Left forelimb (tissue), 1 donor: ENCODE measurements around the gene ALDH8A1.

Source experiments
- DNase-seq: peaks from one replicate; pipeline ENCODE4 v3.0.0-alpha.2; 2018; ENCODE audit warnings: low spot score

Gene ALDH8A1, protein sequence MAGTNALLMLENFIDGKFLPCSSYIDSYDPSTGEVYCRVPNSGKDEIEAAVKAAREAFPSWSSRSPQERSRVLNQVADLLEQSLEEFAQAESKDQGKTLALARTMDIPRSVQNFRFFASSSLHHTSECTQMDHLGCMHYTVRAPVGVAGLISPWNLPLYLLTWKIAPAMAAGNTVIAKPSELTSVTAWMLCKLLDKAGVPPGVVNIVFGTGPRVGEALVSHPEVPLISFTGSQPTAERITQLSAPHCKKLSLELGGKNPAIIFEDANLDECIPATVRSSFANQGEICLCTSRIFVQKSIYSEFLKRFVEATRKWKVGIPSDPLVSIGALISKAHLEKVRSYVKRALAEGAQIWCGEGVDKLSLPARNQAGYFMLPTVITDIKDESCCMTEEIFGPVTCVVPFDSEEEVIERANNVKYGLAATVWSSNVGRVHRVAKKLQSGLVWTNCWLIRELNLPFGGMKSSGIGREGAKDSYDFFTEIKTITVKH

DNA sequence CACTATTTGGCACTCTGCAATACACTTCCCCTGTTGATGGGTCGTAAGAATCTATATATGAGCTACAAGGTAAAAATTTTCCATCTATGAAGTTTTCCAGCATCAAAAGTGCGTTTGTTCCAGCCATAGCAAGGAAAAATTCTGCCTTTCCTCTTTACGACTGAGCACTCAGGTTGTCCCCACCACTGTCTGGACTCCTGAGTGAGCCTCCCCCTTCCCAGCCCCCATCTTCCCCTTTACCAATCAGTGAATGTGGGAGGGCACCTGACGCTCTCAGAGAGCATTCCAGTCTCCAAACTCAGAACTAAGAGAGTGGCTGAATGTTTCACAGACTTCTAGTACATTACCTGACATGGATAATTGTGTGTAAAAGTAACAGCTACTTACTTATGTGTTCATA is at the start of gene ALDH8A1:
Gene ALDH8A1, minus strand, starts transcription at position 175 of the 400 bp plus-strand sequence. Its CDS starts 48 bp downstream, at position 127.
- DNase-seq, result no peak

DNA sequence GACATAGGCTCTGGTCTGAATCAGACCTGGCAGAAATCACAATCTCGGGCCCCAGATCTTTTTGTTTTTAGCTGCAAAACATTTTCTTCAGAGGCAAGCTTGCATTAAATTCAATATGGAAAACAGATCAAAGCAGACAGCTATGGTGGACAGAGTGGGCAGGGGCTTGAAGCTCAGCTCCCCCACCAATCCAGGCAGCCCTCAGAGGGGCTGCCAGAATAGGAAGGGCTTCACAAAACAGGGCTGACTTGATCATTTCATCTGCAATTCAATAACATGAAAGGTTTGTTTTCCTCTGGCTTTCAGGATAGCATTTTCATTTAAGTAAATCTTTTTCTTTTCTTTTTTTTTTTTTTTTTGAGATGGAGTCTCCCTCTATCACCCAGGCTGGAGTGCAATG is 49.2 kb upstream of the ALDH8A1 start:
- DNase-seq, result no peak

DNA sequence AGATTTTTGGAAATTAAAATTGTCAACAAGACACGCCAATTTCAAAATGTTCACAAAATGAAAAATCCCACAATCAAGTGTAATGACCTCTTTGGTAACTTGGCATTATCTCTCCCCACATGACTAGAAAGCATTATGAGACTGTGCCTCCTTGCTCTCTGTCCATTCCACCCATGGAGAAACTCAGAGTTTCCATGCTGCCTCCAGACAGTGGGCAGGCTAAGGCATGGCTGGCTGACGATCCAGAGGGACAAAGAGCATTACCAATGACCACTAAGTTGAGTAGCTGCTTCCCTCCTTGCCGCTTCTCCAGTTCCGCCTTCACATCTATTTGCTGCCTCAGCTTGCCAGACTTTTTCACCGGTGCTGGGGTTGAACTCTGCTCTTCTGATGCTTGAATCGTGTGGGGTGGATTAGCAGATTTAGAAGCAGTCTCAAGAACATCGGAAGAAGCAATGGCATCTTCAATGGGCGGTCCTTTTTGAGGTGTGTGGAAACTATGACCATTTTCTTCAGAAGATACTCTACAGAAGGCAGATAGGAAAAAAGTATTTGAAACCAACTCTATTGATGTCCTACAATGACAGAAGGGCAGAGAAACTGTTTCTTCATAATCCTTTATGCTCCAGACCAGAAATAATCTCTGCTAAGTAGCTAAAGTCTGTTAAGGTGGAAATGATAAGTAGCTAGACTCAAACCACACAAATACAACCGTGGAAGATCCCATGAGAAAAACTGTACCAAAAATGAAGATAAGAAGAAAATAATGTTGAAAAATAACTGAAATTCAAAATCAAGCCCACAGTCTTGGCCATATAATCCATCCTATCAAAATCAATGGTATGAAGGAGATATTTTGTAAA is 47.5 kb upstream of the ALDH8A1 start:
- no peak for DNase-seq

DNA sequence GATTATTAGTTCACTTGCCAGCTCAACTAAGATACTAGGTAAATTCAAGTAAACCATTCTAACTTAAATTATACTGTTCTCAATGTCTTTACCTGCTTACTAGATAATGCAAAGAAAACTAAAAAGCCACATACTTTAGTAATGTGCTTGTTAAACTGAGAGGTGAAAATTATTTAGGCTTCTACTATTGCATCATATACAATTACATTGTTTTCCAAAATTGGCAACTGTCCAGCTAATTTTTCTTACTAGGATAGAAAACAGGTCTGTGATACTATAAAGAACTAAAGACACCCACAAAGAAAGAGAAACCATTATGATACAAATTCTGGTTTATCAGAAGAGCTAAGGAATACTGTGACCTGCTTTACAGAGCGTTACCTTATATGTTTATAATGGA is 45.6 kb upstream of the ALDH8A1 start:
- no peak for DNase-seq

DNA sequence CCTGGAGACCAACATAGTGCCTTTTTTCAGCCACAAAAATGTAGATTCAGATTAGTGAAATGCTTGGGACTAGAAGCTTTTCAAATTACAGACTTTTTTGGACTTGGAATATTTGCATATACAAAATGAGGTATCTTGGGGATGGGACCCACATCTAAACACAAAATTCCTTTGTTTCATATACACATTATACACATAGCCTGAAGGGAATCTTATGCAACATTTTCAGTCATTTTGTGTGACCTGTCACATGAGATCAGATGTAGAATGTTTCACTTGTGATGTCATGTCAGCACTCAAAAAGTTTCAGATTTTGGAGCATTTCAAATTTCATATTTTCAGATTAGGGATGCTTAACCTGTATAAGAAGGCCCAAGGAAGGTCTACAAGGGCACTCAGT is 44.5 kb upstream of the ALDH8A1 start:
- no peak for DNase-seq

DNA sequence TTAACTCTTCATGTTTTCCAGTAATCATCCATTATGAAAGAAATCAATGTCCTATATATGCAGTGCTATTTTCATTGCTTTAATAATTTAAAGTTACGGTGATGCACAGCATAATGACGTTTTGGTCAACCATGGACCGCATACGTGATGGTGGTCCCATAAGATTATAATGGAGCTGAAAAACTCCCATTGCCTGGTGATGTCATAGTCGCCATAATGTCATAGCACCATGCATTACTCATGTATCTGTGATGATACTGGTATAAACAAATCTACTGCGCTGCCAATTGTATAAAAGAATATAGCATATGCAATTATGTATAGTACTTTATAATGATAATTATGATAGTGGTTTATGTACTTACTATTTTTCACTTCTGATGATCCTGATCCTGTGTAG is 42.3 kb upstream of the ALDH8A1 start:
- no peak for DNase-seq

DNA sequence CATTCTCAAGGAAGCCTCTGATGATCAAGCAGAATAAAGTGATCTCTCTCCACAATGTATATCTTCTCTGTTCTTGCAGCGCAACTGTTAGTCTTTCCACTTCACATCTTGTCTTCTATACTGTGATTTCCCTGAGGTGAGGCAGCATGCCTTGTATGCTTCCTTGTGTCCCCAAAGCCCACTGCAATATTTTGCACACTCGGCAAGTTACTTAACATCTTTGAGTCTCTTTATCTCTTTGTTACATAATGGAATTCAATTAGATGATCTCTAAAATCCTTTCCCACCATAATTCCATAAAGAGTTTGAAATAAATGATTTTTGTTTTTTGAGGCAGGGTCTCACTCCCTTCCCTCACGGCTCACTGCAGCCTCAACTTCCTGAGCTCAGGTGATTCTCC is 40.4 kb upstream of the ALDH8A1 start:
- DNase-seq, result no peak

DNA sequence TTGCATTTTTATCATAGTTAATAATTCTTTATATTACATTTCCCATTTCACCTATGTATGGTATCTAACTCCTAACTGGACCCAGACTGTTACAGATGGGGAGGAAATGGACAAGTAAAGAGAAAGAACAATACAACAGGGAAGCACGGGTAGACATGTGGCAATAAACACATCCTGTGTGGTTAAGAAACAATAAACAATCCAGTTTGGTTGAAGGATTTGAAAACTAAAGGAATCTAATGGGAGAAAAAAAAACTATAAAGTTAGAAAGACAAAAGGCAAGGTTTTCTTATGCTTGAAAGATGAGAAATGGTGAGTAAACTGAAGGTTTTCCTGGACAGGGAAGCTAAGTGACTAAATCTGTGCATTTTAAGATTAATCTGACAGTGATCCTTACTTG is 34.9 kb upstream of the ALDH8A1 start:
- no peak for DNase-seq

DNA sequence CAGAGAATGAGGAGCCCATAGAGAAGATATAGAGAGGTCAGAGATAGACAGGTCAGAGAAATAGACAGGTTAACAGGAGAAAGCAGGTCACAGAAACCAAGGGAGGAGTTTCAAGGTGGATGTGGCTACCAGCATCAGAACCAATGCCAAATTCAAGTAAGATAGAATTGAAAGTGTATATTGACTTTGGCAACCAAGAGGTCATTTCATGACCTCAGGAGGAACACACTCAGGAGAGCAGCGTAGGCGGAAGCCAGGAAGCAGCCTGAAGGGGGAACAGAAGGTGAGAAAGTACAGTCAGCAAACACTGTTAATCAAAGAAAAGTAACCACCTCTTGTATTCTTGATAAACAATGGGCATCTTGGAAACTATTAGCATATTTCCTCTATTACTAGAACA is 33.9 kb upstream of the ALDH8A1 start:
- no peak for DNase-seq

DNA sequence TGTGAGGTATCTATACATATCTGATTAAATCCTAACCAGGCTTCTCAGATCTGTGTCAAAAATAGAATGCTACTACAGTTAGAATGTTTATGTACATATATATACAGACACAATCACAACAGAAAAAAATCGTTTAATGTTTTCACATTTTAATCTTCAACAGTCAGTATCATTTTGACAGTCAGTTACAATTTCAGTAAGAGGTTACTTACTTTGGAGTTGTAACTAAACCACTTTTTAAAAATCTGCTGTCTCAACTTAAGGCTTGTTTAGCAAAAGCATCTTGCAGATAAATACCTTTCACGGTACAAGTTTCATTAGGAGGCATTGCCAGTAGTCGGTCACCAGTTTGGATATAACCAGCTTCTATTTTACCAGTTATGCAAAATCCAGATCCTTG is 32.3 kb upstream of the ALDH8A1 start:
- no peak for DNase-seq

DNA sequence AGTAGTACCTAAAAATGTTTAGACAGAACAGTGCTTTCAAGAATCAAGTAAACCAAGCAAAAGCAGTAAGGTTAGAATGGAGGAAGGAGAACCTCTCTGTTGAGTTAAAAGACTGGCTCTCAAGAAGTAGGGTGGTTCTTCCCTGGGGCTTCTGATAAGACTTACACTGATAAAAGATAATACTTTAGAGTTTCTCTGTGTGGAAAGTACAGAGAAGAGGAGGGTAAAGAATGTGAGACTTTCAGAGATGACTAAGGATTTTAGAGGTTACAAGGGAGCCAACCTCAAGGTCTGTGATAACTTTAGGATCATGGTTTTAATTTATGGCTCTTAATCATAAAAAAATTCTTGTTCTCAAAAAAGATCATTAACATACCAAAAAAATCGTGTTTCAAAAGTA is 30.9 kb upstream of the ALDH8A1 start:
- DNase-seq, result no peak

DNA sequence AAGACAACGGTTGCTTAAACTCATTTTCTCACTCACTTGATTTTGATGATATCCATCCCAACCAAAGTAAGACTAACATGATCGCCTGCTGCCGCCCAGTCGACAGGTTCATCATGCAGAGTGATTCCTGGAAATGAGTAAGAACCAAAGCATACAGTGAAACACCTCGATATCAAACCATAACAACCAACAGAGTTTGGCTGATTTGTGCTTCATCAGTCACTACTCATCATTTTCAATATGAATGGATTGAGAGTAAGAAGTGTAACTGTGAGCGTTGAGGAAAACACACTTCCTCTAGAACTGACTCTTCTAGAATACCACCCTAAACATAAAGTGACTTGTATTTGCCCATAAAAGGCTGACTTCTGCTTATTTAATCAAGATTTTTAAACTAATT is 29.2 kb upstream of the ALDH8A1 start:
- DNase-seq, result no peak

DNA sequence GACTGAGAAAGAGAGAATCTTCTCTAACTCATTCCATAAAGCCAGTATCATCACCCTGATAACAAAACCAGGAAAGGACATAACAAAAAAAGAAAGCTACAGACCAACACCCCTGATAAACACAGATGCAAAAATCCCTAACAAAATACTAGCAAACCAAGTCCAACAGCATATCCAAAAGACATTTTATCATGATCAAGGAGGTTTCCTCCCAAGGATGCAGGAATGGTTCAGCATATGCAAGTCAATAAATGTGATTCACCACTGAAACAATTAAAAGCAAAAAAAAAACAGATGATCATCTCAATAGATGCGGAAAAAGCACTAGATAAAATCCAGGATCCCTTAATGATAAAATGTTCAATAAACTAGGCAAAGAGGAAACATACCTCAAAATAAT is 24.5 kb upstream of the ALDH8A1 start:
- no peak for DNase-seq

DNA sequence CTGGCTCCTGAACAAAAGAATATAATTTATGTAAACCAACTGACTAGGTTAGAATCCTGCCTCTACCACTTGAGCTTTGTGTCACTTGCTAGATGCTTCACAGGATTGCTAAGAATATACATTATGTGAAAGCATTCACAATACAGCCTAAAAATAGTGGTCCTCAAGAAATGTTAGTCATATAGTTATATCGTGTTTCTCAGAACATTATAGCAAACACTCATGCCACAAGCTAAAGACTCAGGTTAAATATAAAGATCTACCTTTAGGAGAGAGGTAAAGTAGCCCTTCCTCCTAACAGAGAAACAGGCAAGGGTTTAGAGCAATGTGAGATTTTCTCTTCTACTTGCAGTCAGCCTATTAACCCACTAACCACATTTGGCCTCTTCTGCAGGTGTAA is 17.8 kb upstream of the ALDH8A1 start:
- DNase-seq, result no peak

DNA sequence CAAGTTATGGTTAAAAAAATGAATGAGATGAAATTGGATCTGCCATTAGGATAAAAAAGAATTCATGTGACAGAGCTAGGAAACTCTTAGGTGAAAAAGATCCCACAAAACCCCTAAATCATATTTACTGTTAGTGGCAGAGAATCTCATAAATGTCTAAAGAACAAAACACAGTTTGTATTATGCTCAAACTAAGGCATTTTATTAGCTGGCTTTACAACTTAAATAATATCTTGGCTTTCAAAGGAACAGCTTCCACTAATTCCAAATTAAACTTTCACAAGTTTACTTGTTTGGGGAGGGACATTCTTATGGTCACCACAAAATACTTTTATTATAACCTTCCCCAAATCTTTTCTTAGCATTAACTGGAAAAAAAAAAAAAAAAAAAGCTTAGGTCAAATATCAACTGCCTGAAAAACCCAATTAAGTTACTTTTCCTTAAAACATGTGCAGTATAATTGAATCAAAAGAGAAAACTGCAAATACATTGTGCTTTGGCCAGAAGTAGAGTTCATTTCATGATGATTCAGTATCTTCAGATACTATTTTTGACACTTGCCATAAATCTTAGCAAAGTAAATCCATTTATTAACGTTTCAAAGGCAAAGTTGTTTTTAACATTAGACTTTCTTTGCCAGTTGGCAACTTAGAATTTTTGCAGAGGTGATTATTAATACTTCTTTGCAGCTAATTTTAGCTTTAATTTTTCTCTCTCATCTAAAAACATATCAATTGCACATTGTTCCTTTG is 14.7 kb upstream of the ALDH8A1 start:
- DNase-seq, result no peak

DNA sequence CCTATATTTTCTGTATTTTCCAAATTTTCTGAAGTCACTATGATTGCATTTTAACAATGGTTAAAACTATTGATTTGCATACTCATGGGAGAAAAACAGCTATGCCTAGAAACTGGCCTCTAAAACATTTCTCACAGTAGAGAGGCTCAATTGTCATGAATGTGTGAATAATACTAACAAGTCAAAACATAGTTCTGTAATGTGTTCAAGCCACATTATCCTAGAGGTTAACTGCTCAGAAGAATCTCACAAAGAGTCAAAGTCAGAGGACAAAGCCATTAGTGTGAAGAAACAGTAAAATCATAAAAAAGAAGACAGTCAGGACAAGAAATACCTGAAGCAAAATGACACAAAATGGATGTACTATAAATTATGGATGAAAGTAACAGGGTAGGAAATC is 12.5 kb upstream of the ALDH8A1 start:
- DNase-seq, result no peak

DNA sequence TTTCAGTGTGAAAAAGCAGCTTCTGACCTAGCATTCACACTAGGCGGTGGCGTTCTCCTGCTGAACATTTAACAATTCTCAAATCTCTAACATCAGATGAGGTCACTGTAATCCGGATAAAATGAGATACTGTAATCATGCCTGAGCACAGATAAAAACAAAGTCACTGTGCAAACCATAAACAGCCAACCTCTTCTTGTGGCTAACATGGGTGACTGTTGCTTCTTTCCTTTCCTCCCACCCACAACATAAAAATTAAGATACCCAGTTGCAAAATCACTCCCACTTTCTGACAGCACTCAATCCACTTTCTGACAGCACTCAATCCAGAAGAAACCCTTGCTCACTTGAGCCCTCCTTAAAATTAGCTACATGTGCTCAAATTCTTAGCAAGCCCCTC is 11.5 kb upstream of the ALDH8A1 start:
- DNase-seq, result no peak

DNA sequence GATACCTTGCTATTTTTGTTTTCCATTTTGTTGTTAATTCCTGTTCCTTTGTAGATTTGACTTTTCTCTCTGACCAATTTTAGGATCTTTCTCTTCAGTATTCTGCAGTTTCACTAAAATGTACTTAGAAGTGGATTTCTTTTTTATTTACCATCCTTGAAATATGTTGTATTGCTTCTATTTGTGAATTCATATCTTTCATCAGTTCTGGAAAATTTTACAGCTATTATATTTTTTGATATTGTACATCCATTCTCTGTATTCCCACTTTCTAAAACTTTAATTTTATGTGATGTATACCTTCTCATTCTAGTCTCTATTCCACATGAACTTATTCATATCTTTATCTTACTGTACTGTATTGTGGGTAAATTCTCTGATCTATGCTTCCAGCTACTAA is 9.7 kb upstream of the ALDH8A1 start:
- no peak for DNase-seq

DNA sequence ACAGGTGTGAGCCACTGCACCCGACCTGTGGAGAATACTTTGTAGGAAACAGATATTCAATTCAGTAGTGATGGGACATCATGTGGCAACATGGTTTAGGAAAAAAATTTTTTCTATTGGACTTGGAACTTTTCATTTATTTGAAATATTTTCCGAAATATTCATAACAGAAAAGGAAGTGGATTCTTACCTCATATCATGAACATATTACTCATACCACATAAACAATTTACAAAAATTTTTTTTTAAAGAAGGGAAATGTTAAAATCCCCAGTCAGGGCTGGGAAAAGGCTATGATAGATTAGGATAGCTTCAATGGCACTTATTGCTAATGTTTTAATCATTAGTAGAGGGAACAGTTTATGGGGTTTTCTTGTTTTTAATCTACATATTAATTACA is 6.8 kb upstream of the ALDH8A1 start:
- DNase-seq, result no peak

DNA sequence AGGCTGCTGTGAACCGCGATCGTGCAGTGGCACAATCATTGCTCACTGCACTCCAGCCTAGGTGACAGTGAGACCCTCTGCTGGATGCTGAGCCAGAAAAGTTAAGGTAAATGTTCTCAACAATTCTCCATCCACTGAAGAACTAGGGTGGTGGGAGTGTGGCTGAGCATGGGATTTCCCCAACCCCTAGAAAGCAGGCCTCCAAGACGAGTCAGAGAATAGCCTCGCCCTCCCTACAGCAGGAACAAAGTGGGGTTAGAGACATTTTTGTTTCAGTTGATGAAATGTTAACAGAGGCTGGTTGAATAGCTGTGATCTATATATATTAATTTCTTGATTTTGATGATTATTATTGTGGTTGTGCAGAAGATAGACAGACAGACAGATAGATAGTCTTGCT is 6.1 kb upstream of the ALDH8A1 start:
- no peak for DNase-seq

DNA sequence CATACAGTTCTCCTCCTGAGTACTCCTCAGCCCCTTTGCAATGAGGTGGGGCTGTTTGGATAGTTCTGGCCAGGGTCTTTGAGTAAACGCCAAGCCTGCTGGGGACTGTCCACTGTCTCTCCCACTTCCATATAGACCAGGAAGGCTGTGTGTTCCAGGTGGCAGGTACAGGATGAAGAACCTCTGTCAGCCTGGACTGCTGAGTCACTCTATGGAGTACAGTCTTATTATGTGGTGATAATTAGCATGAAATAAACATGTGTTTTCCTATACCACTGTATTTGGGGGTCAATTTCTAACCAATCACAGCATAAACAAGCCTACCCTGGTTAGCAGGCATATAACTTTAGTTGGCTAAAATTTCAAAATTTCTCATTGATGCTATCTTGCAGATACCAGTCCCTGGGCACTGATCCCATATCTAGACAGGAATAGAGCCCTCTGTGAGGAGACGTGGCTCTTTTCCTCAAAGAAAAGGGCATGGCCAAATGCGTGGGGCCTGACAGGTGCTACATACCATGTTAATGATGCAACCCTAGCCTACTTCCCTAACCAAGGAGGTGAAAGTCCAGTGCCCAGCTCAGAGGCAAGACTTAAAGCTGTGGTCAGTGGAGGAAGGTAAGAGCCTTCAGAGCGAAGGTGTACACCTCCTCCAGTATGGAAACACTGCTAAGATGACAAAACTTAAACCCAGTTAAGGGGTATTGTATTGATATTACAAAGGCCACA is 4.5 kb upstream of the ALDH8A1 start:
- DNase-seq, result no peak
